ENCODE results near the gene DGKQ. TPM values are rescaled to one million over a fixed set of nuclear protein-coding genes. Genes with fewer than 3 reads are reported as not detected.

Gene DGKQ, protein sequence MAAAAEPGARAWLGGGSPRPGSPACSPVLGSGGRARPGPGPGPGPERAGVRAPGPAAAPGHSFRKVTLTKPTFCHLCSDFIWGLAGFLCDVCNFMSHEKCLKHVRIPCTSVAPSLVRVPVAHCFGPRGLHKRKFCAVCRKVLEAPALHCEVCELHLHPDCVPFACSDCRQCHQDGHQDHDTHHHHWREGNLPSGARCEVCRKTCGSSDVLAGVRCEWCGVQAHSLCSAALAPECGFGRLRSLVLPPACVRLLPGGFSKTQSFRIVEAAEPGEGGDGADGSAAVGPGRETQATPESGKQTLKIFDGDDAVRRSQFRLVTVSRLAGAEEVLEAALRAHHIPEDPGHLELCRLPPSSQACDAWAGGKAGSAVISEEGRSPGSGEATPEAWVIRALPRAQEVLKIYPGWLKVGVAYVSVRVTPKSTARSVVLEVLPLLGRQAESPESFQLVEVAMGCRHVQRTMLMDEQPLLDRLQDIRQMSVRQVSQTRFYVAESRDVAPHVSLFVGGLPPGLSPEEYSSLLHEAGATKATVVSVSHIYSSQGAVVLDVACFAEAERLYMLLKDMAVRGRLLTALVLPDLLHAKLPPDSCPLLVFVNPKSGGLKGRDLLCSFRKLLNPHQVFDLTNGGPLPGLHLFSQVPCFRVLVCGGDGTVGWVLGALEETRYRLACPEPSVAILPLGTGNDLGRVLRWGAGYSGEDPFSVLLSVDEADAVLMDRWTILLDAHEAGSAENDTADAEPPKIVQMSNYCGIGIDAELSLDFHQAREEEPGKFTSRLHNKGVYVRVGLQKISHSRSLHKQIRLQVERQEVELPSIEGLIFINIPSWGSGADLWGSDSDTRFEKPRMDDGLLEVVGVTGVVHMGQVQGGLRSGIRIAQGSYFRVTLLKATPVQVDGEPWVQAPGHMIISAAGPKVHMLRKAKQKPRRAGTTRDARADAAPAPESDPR
- total RNA-seq, result 27.9 and 32.8 TPM in 2 replicates

DNA sequence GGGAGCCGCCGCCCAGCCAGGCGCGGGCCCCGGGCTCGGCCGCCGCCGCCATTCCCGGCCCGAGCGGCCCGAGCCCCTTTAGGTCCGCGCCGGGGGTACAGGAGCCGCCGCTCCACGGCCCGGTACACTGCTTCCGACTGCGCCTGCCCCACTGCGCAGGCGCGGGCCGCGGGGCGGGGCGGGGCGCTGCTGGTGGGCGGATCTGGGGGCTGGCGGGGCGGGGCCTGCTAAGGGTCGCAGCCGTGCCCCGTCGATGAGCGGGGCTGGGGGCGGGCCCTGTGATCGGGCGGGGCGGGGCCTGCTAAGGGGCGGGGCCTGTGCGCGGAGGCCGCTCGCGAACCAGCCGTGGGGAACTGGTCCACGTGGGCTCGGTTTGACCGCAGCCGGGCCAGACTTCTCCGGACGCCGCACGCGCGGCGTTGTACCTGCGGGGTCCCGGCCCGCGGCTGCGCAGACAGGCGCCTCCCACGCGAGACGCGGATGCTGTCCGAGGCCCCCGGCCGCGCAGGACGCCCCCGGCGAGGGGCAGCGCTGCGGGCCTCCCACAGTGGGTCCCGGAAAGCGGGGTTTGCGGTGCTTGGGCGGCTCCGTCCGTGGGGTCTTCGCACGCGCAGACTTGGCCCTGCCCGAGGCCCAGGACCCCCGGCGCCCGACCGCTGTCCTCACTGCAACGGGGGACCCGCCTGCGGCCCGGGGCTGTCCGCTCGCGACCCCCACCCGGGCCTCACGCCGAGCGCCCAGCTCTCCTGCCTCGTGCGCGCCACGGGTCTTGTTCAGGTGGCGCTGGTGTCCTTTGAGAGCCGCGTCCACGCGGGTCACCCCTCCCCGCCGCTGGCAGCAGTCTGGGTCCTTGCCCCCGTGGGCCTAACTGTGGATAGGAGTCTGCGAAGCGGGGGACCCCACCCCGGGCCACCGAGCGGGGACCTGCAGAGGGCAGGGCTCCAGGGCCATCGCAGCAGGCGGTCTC, at the start of gene DGKQ:
TSS of gene DGKQ (minus strand) at position 139 of the 967 bp plus-strand sequence. CDS start at position 52, 87 bp downstream.

DNA sequence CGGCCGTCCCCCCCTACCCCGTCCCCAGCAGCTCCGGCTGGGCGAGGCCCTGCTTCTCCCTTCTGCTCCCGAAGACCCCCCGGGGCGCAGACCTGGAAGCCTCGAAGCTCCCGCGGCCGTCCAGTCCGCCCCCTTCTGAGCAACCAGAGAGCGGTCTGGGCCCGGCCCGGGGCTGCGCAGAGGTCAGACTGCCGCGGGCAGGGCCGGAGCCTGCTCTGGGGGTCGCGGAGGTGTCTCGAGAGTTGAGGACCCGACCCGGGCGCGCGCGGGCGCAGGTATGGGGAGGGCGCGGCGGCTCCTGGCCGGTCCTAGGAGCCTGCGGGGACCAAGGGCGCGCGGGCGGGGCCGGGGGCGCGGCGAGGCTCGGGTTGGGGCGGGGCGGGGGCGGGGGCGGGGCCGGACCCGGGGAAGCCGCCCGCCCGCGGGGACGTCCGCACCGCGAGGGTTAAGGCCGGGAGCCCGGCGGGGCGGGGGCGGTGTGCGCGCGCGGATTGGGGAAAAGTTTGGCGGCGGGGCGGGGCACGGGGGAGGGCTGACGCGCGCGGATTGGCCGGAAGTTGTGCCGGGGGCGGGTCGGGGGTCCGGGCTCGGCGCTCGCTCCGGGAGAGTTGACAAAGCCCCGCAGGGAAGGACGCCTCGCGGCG, 37.8 kb upstream of the DGKQ start, which contains the start of gene FGFRL1:
TSS of gene FGFRL1 (plus strand) at position 605 of the 644 bp plus-strand sequence. CDS start 860 bp downstream, outside the sequence.

DNA sequence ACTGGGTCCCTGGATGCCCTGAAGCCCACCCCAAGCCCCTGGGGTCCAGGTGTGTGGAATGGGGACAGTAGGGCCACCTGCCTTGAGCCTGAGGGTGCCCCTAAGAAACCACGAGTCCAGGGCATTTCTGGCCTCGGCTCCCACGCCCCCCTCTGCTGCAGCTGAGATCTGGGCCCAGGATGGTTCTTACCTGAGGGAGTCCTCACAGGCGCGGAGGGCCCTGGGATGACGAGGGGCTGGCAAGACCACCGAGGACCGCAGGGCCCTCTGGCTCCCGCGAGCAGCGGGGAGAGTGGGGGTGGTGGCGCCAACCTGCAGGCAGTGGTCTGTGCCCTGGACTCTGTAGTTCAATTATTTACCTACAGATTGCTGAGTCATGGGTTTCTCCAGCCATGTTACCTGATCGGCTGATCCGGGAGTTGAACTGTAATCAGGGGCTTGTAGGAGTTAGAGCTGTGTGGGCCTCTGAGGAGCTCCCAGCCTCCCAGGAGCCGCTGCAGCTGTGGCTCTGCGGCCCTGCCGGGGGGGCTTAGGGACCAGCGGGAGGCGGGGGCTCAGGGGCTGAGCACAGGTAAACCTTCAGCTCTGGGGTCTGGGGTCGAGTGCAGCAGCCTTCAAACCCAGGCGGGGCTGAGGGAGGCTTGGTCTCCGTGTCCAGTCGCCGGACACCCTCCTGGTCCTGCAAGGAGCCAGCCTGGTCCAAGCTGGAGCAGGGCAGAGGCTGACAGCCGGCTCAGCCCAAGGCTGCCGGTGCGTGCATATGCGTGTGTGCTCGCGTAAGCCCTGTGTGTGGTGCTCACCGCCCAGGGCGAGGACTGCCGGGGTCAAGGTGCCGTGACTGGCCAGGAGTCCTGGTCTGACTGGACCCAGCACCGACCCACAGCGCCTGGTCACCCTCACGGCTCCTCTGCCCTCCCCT, 20.0 kb upstream of the DGKQ start, which contains the start of gene SLC26A1:
TSS of gene SLC26A1 (minus strand) at position 294 of the 919 bp plus-strand sequence. CDS start 1,701 bp downstream, outside the sequence.

DNA sequence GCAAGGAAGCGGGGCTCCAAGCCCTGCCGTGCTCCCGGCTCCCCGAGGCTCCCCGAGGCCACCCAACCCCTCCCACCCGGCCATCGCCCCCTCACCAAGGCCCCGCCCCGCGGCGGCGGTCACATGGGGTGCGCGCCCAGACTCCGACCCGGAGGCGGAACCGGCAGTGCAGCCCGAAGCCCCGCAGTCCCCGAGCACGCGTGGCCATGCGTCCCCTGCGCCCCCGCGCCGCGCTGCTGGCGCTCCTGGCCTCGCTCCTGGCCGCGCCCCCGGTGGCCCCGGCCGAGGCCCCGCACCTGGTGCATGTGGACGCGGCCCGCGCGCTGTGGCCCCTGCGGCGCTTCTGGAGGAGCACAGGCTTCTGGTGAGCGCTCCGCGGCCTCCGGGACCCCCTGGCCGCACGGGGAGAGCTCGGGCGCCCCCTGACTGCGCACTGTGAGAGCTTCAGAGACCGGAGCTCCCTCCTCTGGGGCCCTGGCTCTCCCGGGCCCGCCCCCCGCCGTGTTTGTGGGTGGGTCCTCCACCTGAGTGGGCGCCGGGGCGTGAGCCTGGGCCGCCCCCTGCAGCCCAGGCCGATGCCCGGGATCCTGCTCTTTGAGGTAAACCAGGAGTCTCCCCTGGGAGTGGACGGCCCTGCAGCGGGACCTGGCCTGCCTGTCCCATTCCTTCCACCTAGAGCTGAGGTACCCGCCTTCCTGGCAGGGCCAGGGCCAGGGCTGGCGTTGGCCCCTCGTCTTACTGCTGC, 13.7 kb upstream of the DGKQ start, which contains the start of gene IDUA:
TSS of gene IDUA (plus strand) at position 166 of the 745 bp plus-strand sequence. CDS start at position 207, 41 bp downstream.

DNA sequence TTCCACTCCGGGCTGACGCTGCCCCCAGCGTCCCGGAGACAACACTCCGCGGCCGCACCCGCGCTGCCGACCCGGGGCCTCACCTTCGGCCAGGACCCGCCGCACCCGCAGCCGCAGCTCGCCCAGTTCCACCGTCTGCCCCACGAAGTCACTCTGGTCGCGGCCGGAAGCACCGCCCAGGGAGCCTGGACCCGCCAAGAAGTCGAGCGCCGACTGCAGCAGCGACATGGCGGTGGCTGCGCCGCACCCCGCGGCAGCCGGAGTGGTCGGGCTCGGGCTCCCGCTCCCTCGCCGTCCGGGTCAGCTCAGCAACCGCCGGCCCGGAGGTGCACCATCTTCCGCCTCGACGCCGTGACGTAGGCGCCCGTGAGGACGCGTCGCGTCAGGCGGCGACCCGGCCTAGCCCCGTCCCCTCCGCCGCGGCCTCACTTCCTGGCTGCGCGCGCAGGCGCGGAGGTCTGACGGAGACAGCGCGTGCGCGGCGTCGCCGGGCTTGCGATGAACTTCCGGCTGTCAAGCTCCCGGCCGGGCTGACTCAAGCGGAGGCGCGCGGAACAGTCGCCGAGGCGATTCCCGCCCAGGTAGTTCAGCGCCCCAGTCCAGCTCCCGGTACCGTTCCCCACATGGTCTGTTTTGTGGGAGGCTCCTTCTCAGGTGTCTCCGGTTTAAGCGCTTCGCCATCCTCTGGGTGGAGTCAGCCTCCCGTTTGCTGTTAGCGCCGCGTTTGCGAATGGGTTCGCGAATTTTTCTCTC, 41.2 kb downstream of the DGKQ start, which contains the start of the genes GAK and TMEM175:
TSS of gene GAK (minus strand) at position 357 of the 753 bp plus-strand sequence. CDS start at position 228, 129 bp downstream.
TSS of gene TMEM175 (plus strand) at position 501 of the 753 bp plus-strand sequence. CDS start 15,280 bp downstream, outside the sequence.

Other genes with a start within 250 kb of the DGKQ start
- not detected in 2 replicates for gene CPLX1, start 147.4 kb downstream of the DGKQ start, total RNA-seq
- 50.5 and 71.3 TPM in 2 replicates for gene GAK, start 41.3 kb downstream of the DGKQ start, total RNA-seq
- 3.8 and 7.0 TPM in 2 replicates for gene TMEM175, start 41.1 kb downstream of the DGKQ start, total RNA-seq
- gene IDUA, start 13.5 kb upstream of the DGKQ start, total RNA-seq, result 3.8 and 7.7 TPM in 2 replicates
- 0.21 and 0.24 TPM in 2 replicates for gene SLC26A1, start 19.8 kb upstream of the DGKQ start, total RNA-seq
- gene FGFRL1, start 38.1 kb upstream of the DGKQ start, total RNA-seq, result 8.5 and 13.7 TPM in 2 replicates
- under 0.01 and 0.64 TPM in 2 replicates for gene RNF212, start 140.0 kb upstream of the DGKQ start, total RNA-seq
- 2.4 and 7.7 TPM in 2 replicates for gene SPON2, start 199.0 kb upstream of the DGKQ start, total RNA-seq

Data from tracheal epithelial cell (primary cell).